GM11168 (cell line): ENCODE measurements around the gene TBC1D8.

Experiments used
- in situ Hi-C: fragments of 300-500 bp; cut with MboI; formaldehyde crosslinking; loops from one replicate; pipeline ENCODE4 v1.12.0; 2022; ENCODE audit warnings: low sequenced_read_pairs; ENCODE audit not compliant: unreplicated experiment

Gene TBC1D8

GRCh38 chr2:100965596-100965995, 185.6 kb downstream of the TBC1D8 start:
- in situ Hi-C loops: no loop called here

- in situ Hi-C loops: no loop called here
These were observed 186.5 kb downstream of the TBC1D8 start for GRCh38 chr2:100964681-100965169.

GRCh38 chr2:100964222-100964621, 187.0 kb downstream of the TBC1D8 start:
- in situ Hi-C loops: no loop called here

- in situ Hi-C loops: no loop called here
These were observed 188.2 kb downstream of the TBC1D8 start for GRCh38 chr2:100963026-100963375.

GRCh38 chr2:100962366-100963025, 188.7 kb downstream of the TBC1D8 start:
- in situ Hi-C loops: no loop called here

GRCh38 chr2:100960688-100961087, 190.5 kb downstream of the TBC1D8 start:
- in situ Hi-C loops: no loop called here

GRCh38 chr2:100959225-100959880, 191.8 kb downstream of the TBC1D8 start:
- in situ Hi-C loops: no loop called here

GRCh38 chr2:100957996-100958653, 193.1 kb downstream of the TBC1D8 start:
- in situ Hi-C loops: no loop called here
